SJCRH30 (cell line): ENCODE measurements around the gene FCAR. TPM values are rescaled to one million over a fixed set of nuclear protein-coding genes. Genes with fewer than 3 reads are reported as not detected.
A peak's percentile ranks its signal among the peaks of the same experiment; 100 is the strongest.
"Not testable (repeated sequence)": the region's sequence is repeated elsewhere in the genome, so short reads cannot be mapped to it uniquely, and the experiment has no call there.

Experiments
- DNase-seq, 2 experiments: peaks; one replicate each; pipeline ENCODE4 v3.0.0-alpha.2; 2015 to 2020
- H3K27ac ChIP-seq: fragments of 250-450 bp; sonication (Bioruptor Pico); 2 replicates; pipeline ENCODE4 v1.5.1; 2020; ENCODE audit warnings: mild to moderate bottlenecking, moderate library complexity
- H3K27me3 ChIP-seq: fragments of 250-450 bp; sonication (Bioruptor Pico); 2 replicates; pipeline ENCODE4 v1.5.1; 2020; ENCODE audit warnings: mild to moderate bottlenecking, moderate library complexity
- H3K36me3 ChIP-seq: fragments of 250-450 bp; sonication (Bioruptor Pico); 2 replicates; pipeline ENCODE4 v1.5.1; 2020; ENCODE audit warnings: mild to moderate bottlenecking, moderate library complexity
- H3K4me1 ChIP-seq: fragments of 250-450 bp; sonication (Bioruptor Pico); 2 replicates; pipeline ENCODE4 v1.5.1; 2020; ENCODE audit warnings: mild to moderate bottlenecking, moderate library complexity
- H3K4me3 ChIP-seq: fragments of 250-450 bp; sonication (Bioruptor Pico); 2 replicates; pipeline ENCODE4 v1.5.1; 2020; ENCODE audit warnings: mild to moderate bottlenecking, moderate library complexity
- H3K9me3 ChIP-seq: fragments of 250-450 bp; sonication (Bioruptor Pico); replicated peaks from 2 replicates; pipeline ENCODE4 v1.5.1; 2020; ENCODE audit warnings: mild to moderate bottlenecking, moderate library complexity
- total RNA-seq: library from RNA; depleted of rRNA; stranded (reverse); fragments of >200 nt; shearing (Covaris generic); gene quantifications from 2 replicates; pipeline ENCODE4 v1.2.3, GENCODE V29; 2014

Gene FCAR
- total RNA-seq, 1 experiment from 2014 or later = not detected

GRCh38 chr19:54905803-54906511 is 31.9 kb downstream of the FCAR start, which contains the start of gene NCR1:
Gene NCR1 (plus strand): TSS chr19:54906148. CDS start chr19:54906188, 40 bp downstream.
- H3K4me1 ChIP-seq = no peaks in the 10 kb centered on the region
- H3K27me3 ChIP-seq = no peaks in the 10 kb centered on the region
- H3K27ac ChIP-seq = no peak within 1 kb of the TSS
- no peaks in the 10 kb centered on the region for H3K36me3 ChIP-seq
- no peak within 1 kb of the TSS for H3K4me3 ChIP-seq
- no peaks in the 10 kb centered on the region for H3K9me3 ChIP-seq
- peak in 1 of 2 experiments; percentile 14 for DNase-seq

DNA sequence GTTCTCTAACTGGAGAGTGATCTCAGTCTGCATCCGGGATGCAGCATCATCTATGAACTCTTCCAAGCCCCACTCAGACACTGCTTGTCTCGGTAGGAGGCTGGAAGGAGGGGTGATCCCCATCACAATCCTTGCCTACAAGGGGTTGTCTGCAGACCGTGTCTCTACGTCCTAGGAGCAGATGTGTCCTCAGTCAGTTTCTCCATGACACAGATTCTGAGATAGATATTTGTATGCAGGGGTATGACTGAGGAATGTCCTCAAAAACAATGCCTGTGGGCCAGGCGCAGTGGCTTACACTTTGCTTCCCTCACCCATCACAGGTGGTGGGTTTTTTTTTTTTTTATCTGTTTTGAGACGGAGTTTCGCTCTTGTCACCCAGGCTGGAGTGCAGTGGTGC is 32.8 kb downstream of the FCAR start:
- Histone ChIP-seq H3K36me3 (no peaks in the 10 kb centered on the region), H3K9me3 (no peaks in the 10 kb centered on the region), H3K27ac (no peak overlapping the region), H3K4me3 (no peak overlapping the region), H3K4me1 (no peaks in the 10 kb centered on the region), H3K27me3 (no peaks in the 10 kb centered on the region)
- DNase-seq = no peak

DNA sequence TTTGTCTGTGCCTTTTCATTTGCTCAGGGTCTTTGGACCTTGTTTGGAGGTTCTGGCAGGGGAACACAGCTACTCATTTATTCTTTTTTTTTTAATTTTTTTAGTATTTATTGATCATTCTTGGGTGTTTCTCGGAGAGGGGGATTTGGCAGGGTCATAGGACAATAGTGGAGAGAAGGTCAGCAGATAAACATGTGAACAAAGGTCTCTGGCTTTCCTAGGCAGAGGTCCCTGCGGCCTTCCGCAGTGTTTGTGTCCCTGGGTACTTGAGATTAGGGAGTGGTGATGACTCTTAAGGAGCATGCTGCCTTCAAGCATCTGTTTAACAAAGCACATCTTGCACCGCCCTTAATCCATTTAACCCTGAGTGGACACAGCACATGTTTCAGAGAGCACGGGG is 33.9 kb downstream of the FCAR start:
- not testable (repeated sequence) for H3K4me3 ChIP-seq, H3K4me1 ChIP-seq, H3K36me3 ChIP-seq, DNase-seq, H3K27me3 ChIP-seq, H3K9me3 ChIP-seq, H3K27ac ChIP-seq

- Histone ChIP-seq H3K27me3 (no peaks in the 10 kb centered on the region), H3K27ac (no peak overlapping the region), H3K4me1 (no peaks in the 10 kb centered on the region), H3K9me3 (no peaks in the 10 kb centered on the region), H3K4me3 (no peak overlapping the region), H3K36me3 (no peaks in the 10 kb centered on the region)
- no peak for DNase-seq
These were observed 42.8 kb downstream of the FCAR start for GRCh38 chr19:54916822-54917221.

- no peaks in the 10 kb centered on the region for H3K27me3 ChIP-seq
These were observed 44.5 kb downstream of the FCAR start for GRCh38 chr19:54918499-54918898.

GRCh38 chr19:54919646-54920563 is 45.9 kb downstream of the FCAR start:
- peak in 1 of 2 experiments; percentile 11 for DNase-seq

More at GRCh38 chr19:54918499-54918898, 44.5 kb downstream of the FCAR start:
- Histone ChIP-seq H3K9me3 (no peaks in the 10 kb centered on the region), H3K4me1 (no peaks in the 10 kb centered on the region), H3K36me3 (no peaks in the 10 kb centered on the region), H3K4me3 (no peak overlapping the region), H3K27ac (no peak overlapping the region)
- no peak for DNase-seq

GRCh38 chr19:54921082-54921481 is 47.0 kb downstream of the FCAR start:
- Histone ChIP-seq H3K36me3 (no peaks in the 10 kb centered on the region), H3K4me3 (no peak overlapping the region), H3K9me3 (no peaks in the 10 kb centered on the region), H3K4me1 (no peaks in the 10 kb centered on the region), H3K27me3 (no peaks in the 10 kb centered on the region), H3K27ac (no peak overlapping the region)
- DNase-seq = no peak

More at GRCh38 chr19:54919646-54920563, 45.9 kb downstream of the FCAR start:
- H3K27ac ChIP-seq, H3K4me3 ChIP-seq, H3K4me1 ChIP-seq, H3K36me3 ChIP-seq, H3K27me3 ChIP-seq, H3K9me3 ChIP-seq: not testable (repeated sequence)

DNA sequence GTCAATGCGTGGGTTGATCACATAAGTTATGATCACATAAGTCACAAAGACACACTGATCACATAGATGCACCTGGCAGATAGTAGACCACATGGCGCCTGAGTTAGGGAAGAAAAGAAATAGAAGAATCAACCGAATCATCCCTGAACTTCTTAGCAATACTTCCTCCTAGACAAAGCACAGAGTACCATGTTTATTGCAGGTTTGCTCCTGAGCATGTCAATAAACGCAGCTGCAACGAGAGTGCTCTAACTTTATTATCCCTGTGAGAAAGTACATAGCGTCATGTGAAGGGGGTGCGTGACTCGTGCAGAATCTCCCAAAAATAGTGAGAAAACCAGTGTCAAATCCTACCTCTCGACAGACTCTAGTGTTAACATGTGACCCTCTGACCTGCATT is 49.2 kb downstream of the FCAR start:
- Histone ChIP-seq H3K36me3 (no peaks in the 10 kb centered on the region), H3K27me3 (no peaks in the 10 kb centered on the region), H3K27ac (no peak overlapping the region), H3K4me3 (no peak overlapping the region), H3K9me3 (no peaks in the 10 kb centered on the region; the same call in 1 of the 2 replicates), H3K4me1 (no peaks in the 10 kb centered on the region)
- DNase-seq = no peak

- Histone ChIP-seq H3K27me3 (no peaks in the 10 kb centered on the region), H3K9me3 (no peaks in the 10 kb centered on the region; the same call in 1 of the 2 replicates), H3K27ac (no peak overlapping the region), H3K4me3 (no peak overlapping the region), H3K36me3 (no peaks in the 10 kb centered on the region), H3K4me1 (no peaks in the 10 kb centered on the region)
- peak in 1 of 2 experiments; percentile 9 for DNase-seq
These were observed 54.3 kb downstream of the FCAR start for GRCh38 chr19:54928299-54928698.

DNA sequence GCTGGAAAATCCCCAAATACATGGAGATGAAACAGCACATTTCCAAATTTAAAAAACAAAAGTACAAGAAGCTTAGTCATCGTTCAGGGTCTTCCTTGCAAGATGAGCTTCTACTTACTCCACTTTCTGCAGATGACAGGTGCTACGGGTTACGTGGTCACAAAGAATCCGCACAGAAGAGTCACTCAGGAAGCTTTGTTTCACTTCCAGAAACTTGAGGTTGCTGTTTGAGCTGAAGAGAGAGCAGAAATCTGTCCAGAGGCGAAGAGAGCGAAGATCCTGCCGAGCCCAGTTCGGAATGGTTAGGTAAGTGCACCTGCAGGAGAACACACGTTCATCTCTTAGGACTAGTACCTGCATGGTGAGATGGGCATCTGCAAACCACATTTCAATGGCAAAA is 63.9 kb downstream of the FCAR start:
- H3K36me3 ChIP-seq = no peaks in the 10 kb centered on the region
- no peak overlapping the region for H3K4me3 ChIP-seq
- H3K27ac ChIP-seq = no peak overlapping the region
- H3K27me3 ChIP-seq = no peaks in the 10 kb centered on the region; the same call in 1 of the 2 replicates
- no peak for DNase-seq
- no peaks in the 10 kb centered on the region for H3K4me1 ChIP-seq
- H3K9me3 ChIP-seq = no peaks in the 10 kb centered on the region

DNA sequence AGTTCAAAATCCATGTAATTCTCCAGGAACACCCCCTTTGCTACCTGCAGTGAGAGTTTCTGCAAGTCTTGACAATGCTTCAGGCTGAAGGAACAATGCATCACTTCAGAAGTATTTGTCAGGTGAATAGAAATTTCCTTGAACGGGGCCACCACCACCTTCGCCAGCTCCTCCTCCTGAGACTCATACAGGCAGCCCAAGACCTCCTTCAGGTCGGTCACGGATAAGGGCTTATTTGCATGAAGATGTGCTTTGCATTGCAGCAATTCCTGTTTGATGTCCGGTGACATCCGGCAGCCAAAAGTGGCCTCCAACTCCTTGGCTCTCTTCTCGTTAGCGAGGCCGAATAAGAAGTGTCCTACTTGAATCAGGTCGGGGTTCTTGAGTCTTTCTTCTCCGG is 64.9 kb downstream of the FCAR start:
- no peaks in the 10 kb centered on the region for H3K4me1 ChIP-seq
- H3K36me3 ChIP-seq = no peaks in the 10 kb centered on the region
- no peaks in the 10 kb centered on the region for H3K9me3 ChIP-seq
- no peak for DNase-seq
- no peak overlapping the region for H3K4me3 ChIP-seq
- no peak overlapping the region for H3K27ac ChIP-seq
- H3K27me3 ChIP-seq = no peaks in the 10 kb centered on the region; the same call in 1 of the 2 replicates

DNA sequence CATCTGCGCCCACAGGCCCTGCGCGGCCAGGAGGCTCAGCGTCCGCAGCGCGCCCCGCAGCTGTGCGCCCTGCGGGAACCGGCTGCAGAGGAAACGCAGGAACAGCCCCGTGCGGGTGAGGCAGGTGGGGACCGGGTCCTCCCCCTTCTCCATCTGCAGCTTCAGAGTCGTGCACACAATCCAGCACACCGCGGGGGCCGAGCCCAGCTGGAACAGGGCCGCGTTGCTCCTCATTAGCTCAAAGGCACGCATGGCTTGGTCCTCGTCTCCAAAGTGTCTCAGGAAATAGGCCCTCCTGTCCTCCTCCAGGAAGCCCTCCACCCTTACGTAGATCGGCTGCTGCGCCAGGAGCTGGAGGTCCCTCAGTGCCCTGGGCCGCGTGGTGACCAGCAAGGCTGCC is 65.5 kb downstream of the FCAR start:
- not testable (repeated sequence) for H3K4me3 ChIP-seq, H3K27me3 ChIP-seq, H3K27ac ChIP-seq, H3K9me3 ChIP-seq, H3K36me3 ChIP-seq, H3K4me1 ChIP-seq, DNase-seq
